Tibial nerve (tissue), 3 donors: ENCODE results near the gene ACTR5.

Experiments
- CTCF ChIP-seq, 5 experiments: fragments of 200-600 bp in 3 of 5; fragments of 450-650 bp in 2 of 5; sonication (generic) in 3 of 5; IDR thresholded peaks; one replicate each; pipeline ENCODE4 v1.5.1; 2016 to 2019; ENCODE audit warnings: antibody characterized with exemption in 5 of 5, mild to moderate bottlenecking in 3 of 5, moderate library complexity in 2 of 5
- POLR2A ChIP-seq, 2 donors: fragments of 450-650 bp; IDR thresholded peaks; one replicate each; pipeline ENCODE4 v1.6.1; 2017; ENCODE audit warnings: antibody characterized with exemption in 2 of 2, mild to moderate bottlenecking in 2 of 2, moderate library complexity in 2 of 2

- no peak for TF ChIP-seq POLR2A (IDR thresholded peaks at IDR 0.05)
- no peak for TF ChIP-seq CTCF (IDR thresholded peaks at IDR 0.05)
These were observed 57.9 kb downstream of the ACTR5 start for GRCh38 chr20:38805958-38806854.
